Measurements from ENCODE around the gene CAMTA1.

Gene CAMTA1

GRCh38 chr1:7187112-7187493 is 401.8 kb downstream of the CAMTA1 start:
- no peak overlapping the region for H3K4me3 ChIP-seq (ENCODE audit: low read depth, low read length)
- H3K27ac ChIP-seq (ENCODE audit: low read depth, low read length) = no peak overlapping the region
- H3K27me3 ChIP-seq (ENCODE audit: control insufficient read depth, insufficient read depth, low read length) = no peaks in the 10 kb centered on the region
- no peaks in the 10 kb centered on the region for H3K9me3 ChIP-seq (ENCODE audit: control insufficient read depth, insufficient read depth, low read length)
- H3K36me3 ChIP-seq (ENCODE audit: control insufficient read depth, insufficient read depth, low read length) = no peaks in the 10 kb centered on the region
- H3K4me1 ChIP-seq (ENCODE audit: control insufficient read depth, insufficient read depth, low read length) = no peaks in the 10 kb centered on the region
- no peak overlapping the region for H3K9ac ChIP-seq (ENCODE audit: low read depth, low read length)

- H3K9me3 ChIP-seq (ENCODE audit: control insufficient read depth, insufficient read depth, low read length) = no peaks in the 10 kb centered on the region
- H3K27ac ChIP-seq (ENCODE audit: low read depth, low read length) = no peak overlapping the region
- no peaks in the 10 kb centered on the region for H3K36me3 ChIP-seq (ENCODE audit: control insufficient read depth, insufficient read depth, low read length)
- no peaks in the 10 kb centered on the region for H3K27me3 ChIP-seq (ENCODE audit: control insufficient read depth, insufficient read depth, low read length)
- H3K4me1 ChIP-seq (ENCODE audit: control insufficient read depth, insufficient read depth, low read length) = no peaks in the 10 kb centered on the region
- no peak overlapping the region for H3K4me3 ChIP-seq (ENCODE audit: low read depth, low read length)
- no peak overlapping the region for H3K9ac ChIP-seq (ENCODE audit: low read depth, low read length)
These were observed 405.0 kb downstream of the CAMTA1 start for GRCh38 chr1:7190261-7190660.

GRCh38 chr1:7192453-7192852 is 407.2 kb downstream of the CAMTA1 start:
- H3K9me3 ChIP-seq (ENCODE audit: control insufficient read depth, insufficient read depth, low read length) = no peaks in the 10 kb centered on the region
- no peak overlapping the region for H3K9ac ChIP-seq (ENCODE audit: low read depth, low read length)
- no peaks in the 10 kb centered on the region for H3K36me3 ChIP-seq (ENCODE audit: control insufficient read depth, insufficient read depth, low read length)
- no peaks in the 10 kb centered on the region for H3K4me1 ChIP-seq (ENCODE audit: control insufficient read depth, insufficient read depth, low read length)
- no peak overlapping the region for H3K4me3 ChIP-seq (ENCODE audit: low read depth, low read length)
- H3K27me3 ChIP-seq (ENCODE audit: control insufficient read depth, insufficient read depth, low read length) = no peaks in the 10 kb centered on the region
- no peak overlapping the region for H3K27ac ChIP-seq (ENCODE audit: low read depth, low read length)

GRCh38 chr1:7196036-7196911 is 411.0 kb downstream of the CAMTA1 start:
- Histone ChIP-seq H3K36me3 (ENCODE audit: control insufficient read depth, insufficient read depth, low read length) (no peaks in the 10 kb centered on the region), H3K27me3 (ENCODE audit: control insufficient read depth, insufficient read depth, low read length) (no peaks in the 10 kb centered on the region; the same call in 1 of the 2 replicates), H3K9me3 (ENCODE audit: control insufficient read depth, insufficient read depth, low read length) (no peaks in the 10 kb centered on the region), H3K9ac (ENCODE audit: low read depth, low read length) (no peak overlapping the region), H3K4me1 (ENCODE audit: control insufficient read depth, insufficient read depth, low read length) (peaks cover 7% of the 10 kb centered on the region; the same call in 1 of the 2 replicates), H3K27ac (ENCODE audit: low read depth, low read length) (no peak overlapping the region), H3K4me3 (ENCODE audit: low read depth, low read length) (no peak overlapping the region)

GRCh38 chr1:7198664-7199063 is 413.4 kb downstream of the CAMTA1 start:
- Histone ChIP-seq H3K9ac (ENCODE audit: low read depth, low read length) (no peak overlapping the region), H3K4me3 (ENCODE audit: low read depth, low read length) (no peak overlapping the region), H3K27ac (ENCODE audit: low read depth, low read length) (no peak overlapping the region), H3K36me3 (ENCODE audit: control insufficient read depth, insufficient read depth, low read length) (no peaks in the 10 kb centered on the region), H3K27me3 (ENCODE audit: control insufficient read depth, insufficient read depth, low read length) (no peaks in the 10 kb centered on the region; the same call in 1 of the 2 replicates), H3K9me3 (ENCODE audit: control insufficient read depth, insufficient read depth, low read length) (no peaks in the 10 kb centered on the region), H3K4me1 (ENCODE audit: control insufficient read depth, insufficient read depth, low read length) (peaks cover 7% of the 10 kb centered on the region; the same call in 1 of the 2 replicates)

GRCh38 chr1:7199077-7199779 is 414.0 kb downstream of the CAMTA1 start:
- H3K36me3 ChIP-seq (ENCODE audit: control insufficient read depth, insufficient read depth, low read length) = no peaks in the 10 kb centered on the region
- peaks cover 7% of the 10 kb centered on the region; the same call in 1 of the 2 replicates for H3K4me1 ChIP-seq (ENCODE audit: control insufficient read depth, insufficient read depth, low read length)
- no peak overlapping the region for H3K4me3 ChIP-seq (ENCODE audit: low read depth, low read length)
- no peaks in the 10 kb centered on the region for H3K9me3 ChIP-seq (ENCODE audit: control insufficient read depth, insufficient read depth, low read length)
- no peaks in the 10 kb centered on the region; the same call in 1 of the 2 replicates for H3K27me3 ChIP-seq (ENCODE audit: control insufficient read depth, insufficient read depth, low read length)
- H3K27ac ChIP-seq (ENCODE audit: low read depth, low read length) = no peak overlapping the region
- no peak overlapping the region for H3K9ac ChIP-seq (ENCODE audit: low read depth, low read length)

GRCh38 chr1:7207875-7208646 is 422.8 kb downstream of the CAMTA1 start:
- Histone ChIP-seq H3K4me1 (ENCODE audit: control insufficient read depth, insufficient read depth, low read length) (no peaks in the 10 kb centered on the region), H3K27ac (ENCODE audit: low read depth, low read length) (no peak overlapping the region), H3K9ac (ENCODE audit: low read depth, low read length) (no peak overlapping the region), H3K4me3 (ENCODE audit: low read depth, low read length) (no peak overlapping the region), H3K9me3 (ENCODE audit: control insufficient read depth, insufficient read depth, low read length) (no peaks in the 10 kb centered on the region), H3K36me3 (ENCODE audit: control insufficient read depth, insufficient read depth, low read length) (no peaks in the 10 kb centered on the region), H3K27me3 (ENCODE audit: control insufficient read depth, insufficient read depth, low read length) (no peaks in the 10 kb centered on the region)

- Histone ChIP-seq H3K4me1 (ENCODE audit: control insufficient read depth, insufficient read depth, low read length) (no peaks in the 10 kb centered on the region), H3K4me3 (ENCODE audit: low read depth, low read length) (no peak overlapping the region), H3K27me3 (ENCODE audit: control insufficient read depth, insufficient read depth, low read length) (no peaks in the 10 kb centered on the region), H3K9me3 (ENCODE audit: control insufficient read depth, insufficient read depth, low read length) (no peaks in the 10 kb centered on the region), H3K9ac (ENCODE audit: low read depth, low read length) (no peak overlapping the region), H3K27ac (ENCODE audit: low read depth, low read length) (no peak overlapping the region), H3K36me3 (ENCODE audit: control insufficient read depth, insufficient read depth, low read length) (no peaks in the 10 kb centered on the region)
These were observed 423.5 kb downstream of the CAMTA1 start for GRCh38 chr1:7208647-7209180.

- Histone ChIP-seq H3K9me3 (ENCODE audit: control insufficient read depth, insufficient read depth, low read length) (no peaks in the 10 kb centered on the region), H3K27me3 (ENCODE audit: control insufficient read depth, insufficient read depth, low read length) (no peaks in the 10 kb centered on the region), H3K4me1 (ENCODE audit: control insufficient read depth, insufficient read depth, low read length) (no peaks in the 10 kb centered on the region), H3K9ac (ENCODE audit: low read depth, low read length) (no peak overlapping the region), H3K4me3 (ENCODE audit: low read depth, low read length) (no peak overlapping the region), H3K36me3 (ENCODE audit: control insufficient read depth, insufficient read depth, low read length) (no peaks in the 10 kb centered on the region), H3K27ac (ENCODE audit: low read depth, low read length) (no peak overlapping the region)
These were observed 424.1 kb downstream of the CAMTA1 start for GRCh38 chr1:7209336-7209735.

- Histone ChIP-seq H3K36me3 (ENCODE audit: control insufficient read depth, insufficient read depth, low read length) (no peaks in the 10 kb centered on the region), H3K4me3 (ENCODE audit: low read depth, low read length) (no peak overlapping the region), H3K9ac (ENCODE audit: low read depth, low read length) (no peak overlapping the region), H3K27ac (ENCODE audit: low read depth, low read length) (no peak overlapping the region), H3K9me3 (ENCODE audit: control insufficient read depth, insufficient read depth, low read length) (no peaks in the 10 kb centered on the region), H3K27me3 (ENCODE audit: control insufficient read depth, insufficient read depth, low read length) (no peaks in the 10 kb centered on the region), H3K4me1 (ENCODE audit: control insufficient read depth, insufficient read depth, low read length) (no peaks in the 10 kb centered on the region)
These were observed 433.1 kb downstream of the CAMTA1 start for GRCh38 chr1:7218210-7218832.

Measured in HUES48 (cell line).